ENCODE measurements around the gene SLU7. TPM values are rescaled to one million over a fixed set of nuclear protein-coding genes. Genes with fewer than 3 reads are reported as not detected.

Gene SLU7
- total RNA-seq, 2 donors from 2014 or later = 35.5 to 50.7 TPM

DNA sequence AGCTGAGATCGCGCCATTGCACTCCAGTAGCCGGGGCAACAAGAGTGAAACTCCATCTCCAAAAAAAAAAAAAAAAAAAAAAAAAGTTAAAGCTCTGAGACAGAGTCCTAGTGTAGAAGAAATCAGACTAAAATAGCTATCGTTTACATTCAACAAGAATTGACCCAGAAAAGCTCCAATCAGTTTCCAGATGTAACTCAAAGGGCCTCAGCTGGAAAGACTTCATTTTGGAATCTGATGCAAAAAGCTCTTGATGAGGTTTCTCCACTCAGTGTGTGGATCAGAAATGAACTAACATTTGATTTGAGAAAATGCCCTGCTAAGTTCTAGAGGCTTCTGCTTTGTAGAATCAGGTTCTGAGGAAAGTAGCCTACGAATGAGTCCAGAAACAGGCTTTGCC, 41.2 kb downstream of the SLU7 start:
- intact Hi-C loops (cut with DNase I, micrococcal nuclease) = no loop called here
- no peak for DNase-seq
- ATAC-seq = no peak

DNA sequence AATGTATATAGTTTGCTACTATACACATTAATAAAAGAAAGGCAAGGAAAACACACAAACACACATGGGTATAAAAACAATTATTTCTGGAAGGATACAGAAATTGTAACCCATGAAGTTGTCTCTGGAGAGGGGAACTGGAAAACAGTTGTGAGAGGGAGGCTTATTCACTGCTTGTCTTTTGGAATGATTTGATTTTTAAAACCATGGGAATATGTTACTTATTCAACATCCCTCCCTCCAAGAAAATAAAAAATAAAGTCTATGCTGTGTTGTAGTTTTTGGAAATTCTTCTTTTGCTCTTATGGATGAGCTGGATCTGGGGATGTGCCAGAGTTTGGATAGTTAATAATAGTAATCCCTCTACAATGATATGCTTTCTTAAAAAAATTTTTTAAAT, 42.5 kb downstream of the SLU7 start:
- intact Hi-C loops (cut with DNase I, micrococcal nuclease) = no loop called here
- ATAC-seq (no peak), DNase-seq (no peak)

DNA sequence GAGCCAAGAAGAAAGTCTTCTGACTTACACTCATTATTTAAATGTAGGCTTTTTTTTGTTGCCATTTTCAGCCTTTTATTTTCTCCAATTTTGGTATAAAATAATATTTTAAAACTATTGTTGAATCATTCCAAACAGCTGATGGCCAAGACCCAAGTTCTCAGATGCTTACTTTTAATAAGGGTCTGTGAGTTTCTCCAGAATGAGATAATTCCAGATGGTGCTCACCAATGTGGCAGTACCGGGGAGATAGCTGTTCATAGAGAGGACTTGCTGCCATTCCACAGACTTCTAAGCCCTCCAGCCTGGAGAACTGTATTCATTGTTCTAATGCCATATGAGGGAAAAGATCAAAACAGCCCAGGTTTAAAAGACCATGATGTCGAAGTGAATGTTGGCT, 43.2 kb downstream of the SLU7 start:
- DNase-seq (no peak), ATAC-seq (no peak)

DNA sequence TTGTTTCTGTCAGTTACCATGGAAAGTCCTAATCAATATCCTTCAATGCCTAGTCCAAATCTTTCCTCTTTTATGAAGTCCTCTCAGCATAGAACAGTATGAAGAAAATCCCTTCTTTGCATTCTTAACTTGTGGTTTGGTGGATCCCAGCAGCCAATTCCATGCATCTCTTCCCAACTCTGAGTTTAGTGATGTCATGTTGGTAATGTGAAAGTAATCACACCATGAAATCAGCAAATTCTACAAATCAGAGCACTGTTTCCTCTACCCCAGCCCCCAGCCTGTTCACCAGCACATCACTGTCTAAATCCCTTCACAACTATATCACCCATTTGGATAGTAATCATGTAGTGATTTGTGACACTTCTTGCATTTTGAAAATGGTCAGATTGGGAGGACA, 43.7 kb downstream of the SLU7 start:
- ATAC-seq (no peak), DNase-seq (no peak)
- intact Hi-C loops (cut with DNase I, micrococcal nuclease) = no loop called here

More for the DNA sequence above, 43.2 kb downstream of the SLU7 start:
- intact Hi-C loops (cut with DNase I, micrococcal nuclease) = no loop called here

DNA sequence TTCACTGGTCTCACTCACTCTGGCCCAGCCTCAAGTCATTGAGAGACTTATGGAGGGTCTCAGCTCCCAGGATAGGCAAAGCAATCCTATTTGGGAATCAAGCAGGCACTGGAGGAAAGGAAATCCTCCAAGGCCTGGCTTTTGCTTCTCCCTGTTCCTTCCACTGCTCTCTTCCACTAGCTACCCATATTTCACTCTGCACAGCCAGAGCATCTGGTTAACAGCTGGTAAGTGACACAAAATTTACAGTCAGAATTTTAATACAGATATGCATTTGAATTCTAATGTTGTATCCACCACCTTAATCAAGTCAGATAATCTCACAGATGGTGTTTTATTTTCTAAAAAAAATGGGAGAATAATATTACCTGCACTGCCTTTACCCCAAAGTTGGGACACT, 47.6 kb downstream of the SLU7 start:
- ATAC-seq (no peak), DNase-seq (no peak)
- intact Hi-C loops (cut with DNase I, micrococcal nuclease) = no loop called here

DNA sequence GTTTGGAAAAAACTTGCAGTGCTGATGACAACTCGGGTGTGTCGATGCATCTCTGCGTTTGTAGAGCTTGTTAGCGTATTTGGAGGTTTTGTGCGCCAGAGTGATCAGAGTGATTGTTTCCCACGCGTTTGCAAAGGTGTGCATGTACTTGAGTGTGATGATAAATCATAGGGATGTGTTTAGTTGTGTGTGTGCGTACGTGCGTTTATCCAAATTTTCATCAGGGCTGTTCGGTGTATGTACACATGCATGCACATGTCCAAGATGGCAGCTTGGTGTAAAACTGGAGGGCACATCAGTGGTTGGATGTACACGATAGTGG, 48.2 kb downstream of the SLU7 start:
- intact Hi-C loops (cut with DNase I, micrococcal nuclease) = no loop called here
- ATAC-seq (no peak), DNase-seq (no peak)

DNA sequence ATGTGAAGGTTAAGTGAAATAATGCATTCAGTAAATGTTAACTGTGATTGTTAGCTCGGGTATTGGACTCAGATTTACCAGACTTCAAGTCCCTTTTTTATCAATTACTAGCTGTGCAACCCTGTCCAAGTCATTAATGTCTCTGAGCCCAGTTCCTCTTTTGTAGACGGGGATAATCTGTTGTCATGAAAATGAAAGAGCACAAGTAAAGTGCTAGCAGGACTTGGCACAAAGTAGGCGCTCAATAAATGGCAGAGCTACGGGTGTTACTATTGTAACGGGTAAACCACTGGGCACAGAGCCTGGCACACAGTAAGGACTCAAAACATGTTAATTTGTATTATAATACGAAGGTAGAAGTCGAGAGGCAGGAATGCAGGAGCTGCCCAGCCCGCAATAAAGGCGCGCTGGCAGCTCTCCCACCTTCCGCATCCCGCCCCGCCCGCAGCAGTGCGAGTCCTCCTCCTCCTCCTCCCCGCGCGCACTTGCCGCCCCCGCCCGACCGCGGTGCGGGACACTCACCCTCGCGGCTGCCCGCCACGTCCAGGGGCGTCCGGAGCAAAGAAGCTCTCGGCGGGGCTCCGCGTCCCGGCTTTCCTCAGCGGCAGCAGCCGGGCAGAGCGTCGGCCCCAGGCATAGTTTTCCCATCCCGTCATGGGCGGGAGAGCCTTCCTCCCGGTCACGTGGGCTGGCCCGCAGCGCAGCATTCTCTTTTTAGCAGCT, 48.7 kb downstream of the SLU7 start, which contains the start of gene C1QTNF2:
Gene C1QTNF2 (minus strand): TSS at position 637 of the 723 bp plus-strand sequence. CDS start 15,615 bp downstream, outside the sequence.
- ATAC-seq (peak; percentile 93), DNase-seq (peak; percentile 43 to 74)
- intact Hi-C loops (cut with DNase I, micrococcal nuclease) = no loop called here

DNA sequence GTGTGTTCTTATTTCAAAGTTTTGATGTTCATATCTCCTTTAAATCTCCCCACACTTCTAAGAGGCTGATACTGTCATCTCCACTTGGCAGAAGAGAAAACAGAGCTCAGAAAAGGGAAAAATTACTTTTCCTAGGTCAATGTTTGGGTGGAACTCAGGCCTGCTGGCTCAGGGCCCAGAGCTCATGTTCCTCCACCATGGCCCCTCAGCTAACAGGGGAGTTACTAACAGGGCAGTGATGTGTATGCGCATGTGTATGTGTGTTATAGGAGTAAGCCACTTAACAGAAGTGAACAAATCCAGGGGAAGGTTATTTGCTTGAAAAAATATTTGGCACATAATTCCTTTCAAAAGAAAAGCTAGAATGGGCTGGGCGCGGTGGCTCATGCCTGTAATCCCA, 51.0 kb downstream of the SLU7 start:
- intact Hi-C loops (cut with DNase I, micrococcal nuclease) = no loop called here
- DNase-seq (no peak), ATAC-seq (no peak)

DNA sequence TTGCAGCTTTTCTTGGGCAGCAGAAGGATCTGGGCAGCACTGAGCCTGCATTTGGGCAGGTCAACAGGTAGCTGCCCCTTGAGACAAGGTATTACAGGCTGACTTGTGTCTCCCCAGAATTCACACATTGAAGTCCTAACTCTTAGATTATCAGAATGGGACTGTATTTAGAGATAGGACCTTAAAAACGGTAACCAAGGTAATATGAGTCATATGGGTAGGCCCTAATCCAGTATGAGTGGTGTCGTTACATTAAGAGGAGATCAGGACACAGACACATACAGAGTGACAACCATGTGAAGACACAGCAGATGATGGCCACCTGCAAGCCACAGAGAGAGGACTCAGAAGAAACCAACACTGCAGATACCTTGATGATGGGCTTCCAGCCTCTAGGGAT, 51.6 kb downstream of the SLU7 start:
- intact Hi-C loops (cut with DNase I, micrococcal nuclease) = no loop called here
- DNase-seq = no peak
- no peak for ATAC-seq

DNA sequence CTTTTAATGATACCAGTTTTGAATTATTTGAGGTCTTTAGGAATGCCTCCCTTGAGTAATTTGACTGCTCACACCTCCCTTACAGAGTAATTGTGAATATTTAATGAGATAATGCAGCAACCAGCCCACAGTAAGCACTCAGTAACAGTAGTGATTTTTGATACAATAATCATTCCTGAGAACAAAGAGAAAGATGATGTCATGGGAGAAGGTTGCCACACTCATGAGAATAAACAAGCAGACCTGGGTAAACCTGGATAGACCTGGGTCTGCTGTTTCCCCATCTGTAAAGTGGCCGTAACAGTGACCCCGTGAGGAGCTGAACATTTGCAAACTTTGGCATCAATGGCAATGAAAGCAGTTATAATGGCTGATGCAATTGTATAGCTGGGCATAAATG, 52.7 kb downstream of the SLU7 start:
- ATAC-seq (no peak), DNase-seq (no peak)
- intact Hi-C loops (cut with DNase I, micrococcal nuclease) = no loop called here

DNA sequence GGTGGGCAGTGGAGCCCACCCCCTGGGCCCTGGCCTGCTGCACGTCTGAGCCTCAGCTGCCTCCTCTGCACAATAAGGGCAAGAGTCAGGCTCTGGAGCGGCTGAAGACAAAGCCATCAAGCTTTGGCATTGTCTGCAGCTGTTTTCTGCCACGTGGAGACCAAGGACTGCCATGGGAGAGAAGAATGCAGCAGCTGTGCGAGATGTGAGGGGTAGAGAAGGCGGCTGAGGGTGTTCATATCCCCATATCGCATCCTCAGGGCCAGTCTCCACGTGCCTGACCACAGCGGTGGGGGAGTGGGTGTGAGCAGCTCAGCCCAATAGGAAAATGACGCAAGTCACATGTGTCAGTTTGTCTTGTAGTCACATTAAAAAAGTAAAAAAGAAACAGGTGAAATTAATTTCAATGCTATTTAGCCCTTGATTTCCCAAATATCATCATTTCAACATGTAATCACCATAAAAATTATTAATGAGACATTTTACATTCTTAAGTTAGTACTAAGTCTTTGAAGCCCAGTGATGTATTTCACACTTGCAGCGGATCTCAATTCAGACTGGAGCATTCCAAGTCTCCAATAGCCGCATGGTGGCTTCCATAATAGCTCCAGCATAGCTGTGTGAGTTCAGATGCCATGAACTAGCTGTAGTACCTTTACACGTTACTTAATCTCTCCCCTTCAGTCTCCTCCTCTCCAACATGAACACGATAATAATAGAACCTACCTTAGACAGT, 55.1 kb downstream of the SLU7 start:
- ATAC-seq = no peak
- DNase-seq = no peak
- intact Hi-C loops (cut with DNase I, micrococcal nuclease) = no loop called here

DNA sequence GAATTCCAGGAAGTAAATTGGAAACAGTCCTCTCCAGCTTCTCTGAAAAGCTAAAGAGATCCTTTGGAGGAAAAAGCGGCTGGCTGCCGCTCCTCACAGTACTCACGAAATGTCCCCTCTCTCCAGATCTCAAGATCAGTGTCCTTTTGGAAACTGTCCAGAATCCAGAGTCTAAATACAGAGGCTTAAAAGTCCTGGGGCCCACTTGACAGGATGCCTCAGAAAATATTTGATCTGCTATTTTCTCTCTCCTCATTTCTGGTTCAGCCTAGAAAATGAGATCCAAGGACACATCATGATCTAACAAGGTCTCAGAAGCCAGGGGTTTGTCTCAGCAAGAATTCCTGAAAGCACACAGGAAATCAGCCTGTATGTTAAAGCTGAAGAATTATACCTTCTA, 55.7 kb downstream of the SLU7 start:
- ATAC-seq (peak; percentile 46), DNase-seq (no peak)
- intact Hi-C loops (cut with DNase I, micrococcal nuclease) = no loop called here

DNA sequence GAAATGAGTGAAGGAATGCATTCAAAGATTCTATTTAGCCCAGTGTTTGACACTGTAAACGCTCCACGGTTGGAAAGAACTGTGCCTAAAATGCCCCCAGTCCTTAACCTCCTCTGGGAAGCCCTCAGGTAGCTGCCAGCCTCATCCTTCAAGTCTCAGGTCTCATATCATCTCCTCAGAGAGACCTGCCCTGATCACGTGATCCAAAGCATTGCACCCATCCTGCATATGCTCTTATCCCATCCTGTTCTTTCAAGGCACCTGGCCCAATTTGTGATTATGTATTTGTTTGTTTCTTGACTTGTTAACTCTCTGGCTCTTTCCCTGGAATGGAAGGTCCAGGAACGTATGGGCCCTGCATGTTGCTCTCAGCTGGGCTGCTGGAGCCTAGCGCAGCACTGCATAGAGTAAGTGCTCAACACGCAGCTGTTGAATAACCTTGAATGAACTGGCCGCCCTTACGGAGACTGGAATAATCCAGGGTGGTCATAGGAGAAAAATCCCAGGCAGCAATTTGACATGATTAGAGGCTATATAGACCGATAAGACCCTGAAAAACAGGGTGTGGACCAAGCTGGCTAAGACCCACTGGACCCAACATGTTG, 57.2 kb downstream of the SLU7 start:
- DNase-seq = no peak
- no peak for ATAC-seq
- intact Hi-C loops (cut with DNase I, micrococcal nuclease) = no loop called here

DNA sequence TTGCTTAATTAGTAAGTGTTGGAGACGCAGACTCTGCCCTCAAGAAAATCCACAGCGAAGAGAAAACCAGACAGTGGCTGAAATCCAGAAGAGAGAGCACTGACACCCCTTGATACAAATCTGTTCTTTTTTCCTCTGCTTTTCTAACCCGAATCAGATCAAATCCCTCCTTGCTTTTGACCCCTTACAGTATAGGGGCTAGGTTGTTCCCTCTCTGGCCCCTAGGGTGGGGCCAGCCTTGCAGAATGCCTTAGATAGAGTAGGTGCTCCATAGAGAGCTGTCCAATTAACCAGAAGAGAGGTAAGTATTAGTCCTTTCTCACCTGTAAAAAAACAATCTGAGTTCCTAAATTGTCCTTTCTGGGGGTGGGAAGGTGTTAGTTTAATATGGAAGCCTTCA, 58.6 kb downstream of the SLU7 start:
- DNase-seq (no peak), ATAC-seq (no peak)
- intact Hi-C loops (cut with DNase I, micrococcal nuclease) = no loop called here

DNA sequence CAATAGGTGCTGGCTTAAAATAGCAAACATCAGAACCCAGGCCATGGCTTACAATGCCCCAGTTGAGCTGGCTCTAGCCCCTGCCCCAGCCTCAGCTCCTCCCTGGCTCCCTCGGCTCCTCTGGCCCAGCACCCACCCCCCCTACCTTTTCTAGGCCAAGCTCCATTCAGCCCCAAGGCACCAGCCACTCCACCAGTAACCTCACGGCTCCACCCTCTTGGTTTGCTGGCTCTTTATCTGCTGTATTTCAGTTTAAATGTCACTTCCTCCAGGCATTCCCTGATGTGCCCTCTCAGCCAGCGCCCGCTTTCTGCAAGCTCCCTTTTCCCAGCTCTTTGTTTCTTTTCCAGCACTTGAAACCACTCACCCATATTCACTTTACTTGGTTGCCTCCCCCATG, 59.1 kb downstream of the SLU7 start:
- DNase-seq = peak in 1 of 2 donors; percentile 51
- ATAC-seq = peak; percentile 93
- intact Hi-C loops (cut with DNase I, micrococcal nuclease) = no loop called here

DNA sequence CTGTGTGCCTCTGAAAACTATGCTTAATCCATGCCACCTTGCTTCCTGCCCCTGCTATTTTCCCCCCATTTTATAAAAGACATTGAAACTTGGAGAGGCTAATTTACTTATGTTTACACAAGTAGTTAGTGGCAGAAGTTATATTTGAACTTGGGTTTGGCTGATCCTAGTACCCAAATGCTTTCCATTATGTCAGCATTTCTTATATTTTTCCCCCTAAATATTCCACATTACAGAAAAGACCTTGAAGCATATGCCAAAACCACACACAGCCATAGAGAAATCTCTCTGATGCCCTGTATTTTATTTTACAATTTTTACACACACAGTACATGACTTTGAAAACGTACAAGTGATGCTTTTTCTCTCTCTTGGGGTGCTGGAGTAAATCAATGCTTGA, 59.6 kb downstream of the SLU7 start:
- ATAC-seq = no peak
- DNase-seq = no peak
- intact Hi-C loops (cut with DNase I, micrococcal nuclease) = no loop called here

DNA sequence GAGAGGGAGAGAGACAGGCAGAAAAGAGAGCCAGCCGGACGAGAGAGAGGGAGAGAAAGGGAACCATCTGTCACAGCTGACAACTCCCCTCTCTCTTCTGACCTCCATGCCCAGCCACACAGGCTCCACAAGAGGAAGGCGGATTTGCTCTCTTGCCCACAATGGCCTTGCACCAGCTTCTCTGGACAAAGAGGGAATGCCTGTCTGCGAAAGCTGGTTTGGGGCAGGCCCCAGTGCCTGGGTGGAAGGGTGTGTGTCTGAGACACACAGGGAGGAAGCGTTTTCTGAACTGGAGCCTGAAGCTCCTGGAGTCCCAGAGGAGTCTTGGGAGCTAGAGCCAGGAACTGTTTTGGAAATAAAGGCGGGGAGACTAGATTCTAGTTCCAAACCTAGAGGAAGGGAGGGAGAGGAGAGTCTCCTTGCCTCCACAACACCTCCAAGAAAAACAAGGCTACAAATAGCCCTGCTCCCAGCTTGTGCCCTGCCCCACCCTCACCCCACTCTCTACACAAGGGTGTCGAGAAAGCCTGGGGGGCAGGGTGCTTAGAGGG, 60.9 kb downstream of the SLU7 start:
- intact Hi-C loops (cut with DNase I, micrococcal nuclease) = no loop called here
- ATAC-seq = no peak
- no peak for DNase-seq

DNA sequence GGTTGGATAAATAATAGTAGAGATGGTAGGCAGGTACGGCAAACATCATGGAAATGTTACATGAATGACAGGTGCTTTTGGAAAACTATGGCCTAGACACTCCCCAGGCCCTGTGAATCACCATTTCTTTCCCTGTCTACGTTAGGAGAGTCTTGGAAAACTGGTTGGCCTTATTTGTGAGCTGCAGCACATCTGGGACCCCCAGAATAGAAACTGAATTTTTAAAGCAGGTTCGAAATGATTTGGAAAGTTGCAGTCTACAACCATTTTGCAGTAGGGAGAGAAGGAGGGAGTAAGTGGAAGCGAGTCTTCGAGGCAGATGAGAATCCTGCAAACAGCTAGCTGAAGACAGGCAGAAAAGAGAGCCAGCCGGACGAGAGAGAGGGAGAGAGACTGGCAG, 61.5 kb downstream of the SLU7 start:
- intact Hi-C loops (cut with DNase I, micrococcal nuclease) = no loop called here
- no peak for ATAC-seq

DNA sequence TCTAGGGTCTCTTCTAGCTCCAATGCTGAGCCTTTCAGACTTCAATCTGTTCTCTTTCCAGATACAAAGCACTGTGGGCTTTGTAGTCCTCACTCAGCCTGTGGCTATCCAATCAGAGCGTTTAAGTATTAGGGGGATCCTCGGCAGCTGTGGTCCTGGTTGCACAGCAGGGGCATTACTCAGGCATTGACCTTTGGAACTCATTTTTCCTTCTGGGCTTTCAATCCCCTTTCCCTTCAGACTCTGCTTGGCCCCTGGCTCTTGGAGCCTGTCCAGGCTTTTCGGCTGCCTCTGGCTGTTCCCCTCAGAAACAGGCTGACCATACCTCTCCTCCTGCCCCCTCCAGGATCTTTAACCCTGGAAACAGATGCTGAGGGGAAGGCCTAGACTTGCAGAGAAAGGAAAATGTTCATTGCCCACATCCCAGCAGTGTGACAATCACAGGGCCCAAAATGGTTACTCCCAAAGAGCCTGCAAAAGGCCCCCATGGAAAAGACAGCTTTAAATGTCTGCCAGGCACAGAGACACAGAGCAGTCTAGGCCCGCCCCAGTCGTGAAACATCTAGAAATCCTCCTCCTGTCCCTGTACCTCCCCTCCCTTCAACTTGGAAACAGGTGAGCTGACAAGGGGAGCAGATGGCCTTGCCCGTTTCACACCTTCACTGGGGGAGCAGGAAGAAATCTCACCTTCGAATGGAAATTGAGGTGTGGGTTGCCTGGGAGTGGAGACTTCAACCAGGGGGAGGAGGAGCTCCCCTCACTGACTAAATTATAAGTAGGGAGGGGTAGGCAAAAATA, 62.1 kb downstream of the SLU7 start:
- intact Hi-C loops (cut with DNase I, micrococcal nuclease) = no loop called here
- DNase-seq (no peak), ATAC-seq (no peak)

More for the DNA sequence above, 61.5 kb downstream of the SLU7 start:
- no peak for DNase-seq
